Loucy (cell line): ENCODE measurements around the gene INAFM2.

Experiments used
- H2AFZ ChIP-seq: fragments of 200-600 bp; sonication (generic); 2 replicates; pipeline ENCODE4 v1.6.0; 2016; ENCODE audit warnings: antibody characterized with exemption, mild to moderate bottlenecking, low read length, moderate library complexity
- H3F3A ChIP-seq: fragments of 200-600 bp; 2 replicates; pipeline ENCODE4 v1.6.0; 2016; ENCODE audit warnings: antibody characterized with exemption, low read depth, mild to moderate bottlenecking
- H3K27me3 ChIP-seq: fragments of 200-600 bp; sonication (generic); 2 replicates; pipeline ENCODE4 v1.6.1; 2014; ENCODE audit warnings: low read length, mild to moderate bottlenecking; ENCODE audit not compliant: insufficient read depth, poor library complexity, severe bottlenecking
- H3K36me3 ChIP-seq: fragments of 200-600 bp; sonication (generic); 2 replicates; pipeline ENCODE4 v1.6.1; 2016; ENCODE audit warnings: low read length; ENCODE audit not compliant: insufficient read depth
- H3K4me1 ChIP-seq: fragments of 200-600 bp; sonication (generic); 2 replicates; pipeline ENCODE4 v1.5.1; 2014; ENCODE audit warnings: low read length, mild to moderate bottlenecking; ENCODE audit not compliant: insufficient read depth, poor library complexity, severe bottlenecking
- H3K4me2 ChIP-seq: fragments of 200-600 bp; sonication (generic); 2 replicates; pipeline ENCODE4 v1.6.0; 2014; ENCODE audit warnings: antibody characterized with exemption, low read length, low read depth, mild to moderate bottlenecking; ENCODE audit not compliant: poor library complexity, severe bottlenecking
- H3K4me3 ChIP-seq: fragments of 200-600 bp; sonication (generic); 2 replicates; pipeline ENCODE4 v1.5.1; 2014; ENCODE audit warnings: low read length, mild to moderate bottlenecking, mixed read lengths; ENCODE audit not compliant: poor library complexity, severe bottlenecking
- H3K79me2 ChIP-seq: fragments of 200-600 bp; sonication (generic); 2 replicates; pipeline ENCODE4 v1.6.1; 2014; ENCODE audit warnings: low read length; ENCODE audit not compliant: insufficient read depth
- H3K9ac ChIP-seq: fragments of 200-600 bp; sonication (generic); 2 replicates; pipeline ENCODE4 v1.6.0; 2014; ENCODE audit warnings: mild to moderate bottlenecking, low read depth, low read length, moderate library complexity; ENCODE audit not compliant: poor library complexity, severe bottlenecking
- H3K9me2 ChIP-seq: fragments of 200-600 bp; sonication (generic); replicated peaks from 2 replicates; pipeline ENCODE4 v1.6.1; 2016; ENCODE audit warnings: low read depth, low read length, mixed read lengths
- H3K9me3 ChIP-seq: fragments of 200-600 bp; sonication (generic); 2 replicates; pipeline ENCODE4 v1.6.1; 2014; ENCODE audit warnings: mild to moderate bottlenecking, antibody characterized with exemption, low read length, low read depth; ENCODE audit not compliant: insufficient read depth
- H4K20me1 ChIP-seq: fragments of 200-600 bp; sonication (generic); 2 replicates; pipeline ENCODE4 v1.6.0; 2014; ENCODE audit warnings: antibody characterized with exemption, low read length, mild to moderate bottlenecking; ENCODE audit not compliant: insufficient read depth, poor library complexity, severe bottlenecking
- CTCF ChIP-seq: fragments of 200-600 bp; sonication (generic); conservative IDR thresholded peaks from 2 replicates; pipeline ENCODE4 v1.5.1; 2014; ENCODE audit warnings: mild to moderate bottlenecking, antibody characterized with exemption, low read length
- EZH2phosphoT487 ChIP-seq: fragments of 200-600 bp; IDR thresholded peaks from 2 replicates; pipeline ENCODE4 v1.6.1; 2018; ENCODE audit warnings: antibody characterized with exemption, mild to moderate bottlenecking, moderate library complexity, borderline replicate concordance

INAFM2 gene

GRCh38 chr15:40353697-40354096 is 30.2 kb downstream of the INAFM2 start:
- no peaks in the 10 kb centered on the region for H3K9me2 ChIP-seq
- no peak overlapping the region for H2AFZ ChIP-seq
- H3K27me3 ChIP-seq, result no peaks in the 10 kb centered on the region
- H3K36me3 ChIP-seq, result no peaks in the 10 kb centered on the region
- H3F3A ChIP-seq, result no peaks in the 10 kb centered on the region
- no peak overlapping the region for H3K4me3 ChIP-seq
- no peaks in the 10 kb centered on the region for H3K9me3 ChIP-seq
- TF ChIP-seq EZH2phosphoT487 (no peak), CTCF (no peak)
- H4K20me1 ChIP-seq, result no peaks in the 10 kb centered on the region
- no peaks in the 10 kb centered on the region for H3K79me2 ChIP-seq
- H3K4me1 ChIP-seq, result peaks cover 17% of the 10 kb centered on the region
- H3K9ac ChIP-seq, result no peak overlapping the region
- no peak overlapping the region for H3K4me2 ChIP-seq

- Histone ChIP-seq H3K4me3 (no peak overlapping the region), H3K9ac (no peak overlapping the region), H4K20me1 (no peaks in the 10 kb centered on the region), H3K9me2 (no peaks in the 10 kb centered on the region), H3F3A (no peaks in the 10 kb centered on the region), H3K36me3 (no peaks in the 10 kb centered on the region), H3K4me1 (peaks cover 23% of the 10 kb centered on the region), H2AFZ (no peak overlapping the region), H3K4me2 (no peak overlapping the region), H3K9me3 (no peaks in the 10 kb centered on the region), H3K27me3 (no peaks in the 10 kb centered on the region), H3K79me2 (no peaks in the 10 kb centered on the region)
- TF ChIP-seq CTCF (peak; percentile 74), EZH2phosphoT487 (no peak)
Measured at GRCh38 chr15:40354408-40355171, 31.1 kb downstream of the INAFM2 start.

- no peak overlapping the region for H3K4me2 ChIP-seq
- H3K9ac ChIP-seq, result no peak overlapping the region
- no peaks in the 10 kb centered on the region for H3K9me2 ChIP-seq
- H3K27me3 ChIP-seq, result no peaks in the 10 kb centered on the region
- H4K20me1 ChIP-seq, result no peaks in the 10 kb centered on the region
- H2AFZ ChIP-seq, result no peak overlapping the region
- no peaks in the 10 kb centered on the region for H3K36me3 ChIP-seq
- H3K79me2 ChIP-seq, result no peaks in the 10 kb centered on the region
- no peaks in the 10 kb centered on the region for H3K9me3 ChIP-seq
- peaks cover 23% of the 10 kb centered on the region for H3K4me1 ChIP-seq
- TF ChIP-seq CTCF (no peak), EZH2phosphoT487 (no peak)
- no peaks in the 10 kb centered on the region for H3F3A ChIP-seq
- no peak overlapping the region for H3K4me3 ChIP-seq
Measured at GRCh38 chr15:40355976-40356585, 32.6 kb downstream of the INAFM2 start.
